Measurements from ENCODE around the gene CES1. TPM values are rescaled to one million over a fixed set of nuclear protein-coding genes. Genes with fewer than 3 reads are reported as not detected.
"Not testable (repeated sequence)": the region's sequence is repeated elsewhere in the genome, so short reads cannot be mapped to it uniquely, and the experiment has no call there.

The CES1 gene
- polyA plus RNA-seq, 3 donors from 2014 or later: 0.61 to 8.1 (median 1.9) TPM

DNA sequence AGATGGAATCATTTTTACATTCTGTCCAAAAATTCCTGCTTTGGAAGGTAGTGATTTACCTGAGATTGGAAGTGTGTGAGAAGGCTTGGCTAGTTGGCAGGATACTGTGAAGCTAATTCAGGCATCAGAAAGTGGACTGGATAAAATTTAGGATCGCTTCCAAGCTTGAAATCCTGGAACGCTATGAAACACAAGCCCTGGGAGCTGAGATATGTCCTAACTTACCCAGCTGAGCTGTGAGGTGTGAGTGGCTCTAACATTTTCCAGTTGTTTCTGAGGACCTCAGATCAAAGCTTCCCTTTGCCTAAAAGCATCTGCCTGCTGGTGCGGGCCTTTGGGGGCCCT, 73.0 kb downstream of the CES1 start:
- H3K4me1 Mint-ChIP-seq, H3K27ac Mint-ChIP-seq, DNase-seq, H3K9me3 Mint-ChIP-seq, H3K4me3 Mint-ChIP-seq, H3K36me3 Mint-ChIP-seq: not testable (repeated sequence)
- peaks cover 4 to 20% (median 4%) of the 10 kb centered on the region in 3 donors for H3K27me3 Mint-ChIP-seq (ENCODE audit: low read depth in 3 of 3)

DNA sequence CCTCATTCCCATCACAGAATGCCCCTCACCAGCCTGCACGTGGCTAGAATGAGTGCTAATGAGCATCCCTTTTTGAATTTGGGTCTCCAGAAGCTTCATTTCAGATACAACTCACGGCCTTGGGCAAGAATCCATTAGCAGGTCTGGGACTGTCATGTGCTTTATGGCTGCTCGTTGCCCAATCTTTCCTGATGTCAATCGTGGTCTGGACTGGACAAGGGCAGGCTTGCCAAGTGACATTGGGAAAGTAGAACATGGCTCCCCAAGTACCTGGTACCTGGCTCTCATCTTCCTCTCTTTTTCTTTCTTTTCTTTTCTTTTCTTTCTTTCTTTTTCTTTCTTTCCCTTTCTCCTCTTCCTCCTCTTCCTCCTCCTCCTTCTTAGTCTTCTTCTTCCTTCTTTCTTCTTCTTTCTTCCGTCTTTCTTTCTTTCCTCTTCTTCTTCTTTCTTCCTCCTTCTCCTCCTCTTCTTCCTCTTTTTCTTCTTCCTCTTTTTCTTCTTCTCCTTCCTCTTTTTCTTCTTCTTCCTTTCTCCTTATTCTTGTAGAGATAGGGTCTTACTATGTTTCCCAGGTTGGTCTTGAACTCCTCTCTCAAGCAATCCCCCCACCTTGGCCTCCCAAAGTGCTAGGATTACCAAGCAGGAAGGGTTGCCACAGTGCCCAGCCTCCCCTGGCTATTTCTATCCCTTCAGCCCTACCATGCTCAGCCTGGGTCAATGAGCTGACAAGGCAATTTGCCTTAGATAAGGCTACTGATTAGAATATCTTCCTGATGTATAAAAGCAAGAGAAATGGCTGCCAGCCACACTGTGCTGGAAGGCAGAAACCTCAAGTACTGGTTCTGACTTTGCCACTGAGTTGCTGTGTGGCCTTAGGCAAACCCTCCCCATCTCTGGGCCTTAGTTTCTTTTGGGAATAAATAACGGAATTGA, 75.0 kb downstream of the CES1 start:
- not testable (repeated sequence) for H3K9me3 Mint-ChIP-seq, H3K4me3 Mint-ChIP-seq, DNase-seq
- Mint-ChIP-seq H3K27me3 (ENCODE audit: low read depth in 3 of 3) (peaks cover 10 to 17% (median 10%) of the 10 kb centered on the region in 3 donors), H3K27ac (peak overlapping the region in 1 of 6 donors; percentile 26), H3K36me3 (peaks cover 0 to 18% (median 11%) of the 10 kb centered on the region in 3 donors), H3K4me1 (peaks cover 18 to 19% of the 10 kb centered on the region in 2 donors)

- H3K9me3 Mint-ChIP-seq: peaks cover 0 to 19% (median 5%) of the 10 kb centered on the region in 6 donors
- H3K4me1 Mint-ChIP-seq: peaks cover 27% of the 10 kb centered on the region in 2 donors
- H3K27me3 Mint-ChIP-seq (ENCODE audit: low read depth in 3 of 3): peaks cover 8 to 17% (median 10%) of the 10 kb centered on the region in 3 donors
- H3K27ac Mint-ChIP-seq: no peak overlapping the region
- DNase-seq: no peak
- H3K36me3 Mint-ChIP-seq: peaks cover 0 to 20% (median 7%) of the 10 kb centered on the region in 3 donors
- no peak overlapping the region for H3K4me3 Mint-ChIP-seq
Measured at GRCh38 chr16:55756963-55757362, 75.9 kb downstream of the CES1 start.

- H3K36me3 Mint-ChIP-seq: peaks cover 0 to 20% (median 7%) of the 10 kb centered on the region in 3 donors
Measured at GRCh38 chr16:55754056-55754455, 78.8 kb downstream of the CES1 start.

DNA sequence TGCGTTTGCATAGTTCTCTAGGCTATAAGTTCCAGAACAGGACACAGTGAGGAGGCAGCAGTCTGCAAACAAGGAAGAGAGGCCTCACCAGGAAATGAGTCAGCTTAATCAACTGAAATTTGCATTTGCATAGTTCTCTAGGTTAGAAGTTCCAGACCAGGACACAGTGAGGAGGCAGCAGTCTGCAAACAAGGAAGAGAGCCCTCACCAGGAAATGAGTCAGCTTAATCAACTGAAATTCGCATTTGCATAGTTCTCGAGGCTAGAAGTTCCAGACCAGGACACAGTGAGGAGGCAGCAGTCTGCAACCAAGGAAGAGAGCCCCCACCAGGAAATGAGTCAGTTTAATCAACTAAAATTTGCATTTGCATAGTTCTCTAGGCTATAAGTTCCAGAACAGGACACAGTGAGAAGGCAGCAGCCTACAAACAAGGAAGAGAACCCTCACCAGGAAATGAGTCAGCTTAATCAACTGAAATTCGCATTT, 79.7 kb downstream of the CES1 start:
- DNase-seq: peak in 2 of 3 donors; percentile 12 to 34
- Mint-ChIP-seq H3K27ac (peak overlapping the region; percentile 88 to 98 (median 95)), H3K27me3 (ENCODE audit: low read depth in 3 of 3) (peaks cover 8 to 11% (median 8%) of the 10 kb centered on the region in 3 donors), H3K4me3 (peak overlapping the region; percentile 36 to 84 (median 71)), H3K36me3 (peaks cover 0 to 20% (median 7%) of the 10 kb centered on the region in 3 donors), H3K9me3 (peaks cover 0 to 20% (median 5%) of the 10 kb centered on the region in 6 donors), H3K4me1 (peaks cover 27 to 29% of the 10 kb centered on the region in 2 donors)

More at GRCh38 chr16:55754056-55754455, 78.8 kb downstream of the CES1 start:
- peak overlapping the region in 4 of 5 donors; percentile 10 to 84 (median 28) for H3K4me3 Mint-ChIP-seq
- DNase-seq: no peak
- H3K27me3 Mint-ChIP-seq (ENCODE audit: low read depth in 3 of 3): peaks cover 8 to 11% (median 8%) of the 10 kb centered on the region in 3 donors
- peaks cover 27 to 29% of the 10 kb centered on the region in 2 donors for H3K4me1 Mint-ChIP-seq
- H3K27ac Mint-ChIP-seq: peak overlapping the region; percentile 77 to 98 (median 94)
- peaks cover 0 to 20% (median 5%) of the 10 kb centered on the region in 6 donors for H3K9me3 Mint-ChIP-seq

Other genes starting within 250 kb of the CES1 start
- gene SLC6A2, start 177.1 kb downstream of the CES1 start, polyA plus RNA-seq: not detected
- not detected for gene CES5A, start 42.3 kb upstream of the CES1 start, polyA plus RNA-seq

Measured in immature natural killer cell (primary cell).